HG03354 (cell line): Measurements from ENCODE around the gene ASCC3.

Experiments used
- ATAC-seq: cut with Tn5 transposase; IDR thresholded peaks from one replicate; pipeline ENCODE4 v1.9.1; 2021; ENCODE audit warnings: mild to moderate bottlenecking; ENCODE audit not compliant: unreplicated experiment, poor library complexity, severe bottlenecking

Gene ASCC3

GRCh38 chr6:100479179-100480035 is 401.7 kb downstream of the ASCC3 start:
- peak; percentile 68 for ATAC-seq

- peak; percentile 63 for ATAC-seq
These were observed 405.4 kb downstream of the ASCC3 start for GRCh38 chr6:100475554-100476320.

DNA sequence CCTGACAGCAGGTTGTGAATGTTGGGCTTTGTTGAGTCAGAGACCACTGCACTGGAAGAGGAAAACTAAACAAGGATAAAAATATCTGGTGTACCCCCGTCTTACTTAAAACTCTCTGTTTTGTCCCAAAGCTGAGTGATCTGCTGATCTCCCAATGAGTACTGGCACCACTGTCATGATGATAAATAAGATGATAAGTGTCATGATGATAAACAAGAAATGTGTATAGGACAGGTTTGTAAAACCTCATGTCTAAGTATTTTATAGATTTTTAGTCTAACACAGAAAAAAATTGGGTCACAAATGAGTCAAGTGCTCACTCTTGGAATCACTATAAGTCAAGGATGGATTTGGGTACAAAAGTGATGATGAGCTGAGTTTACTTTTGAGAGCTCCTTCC is 407.9 kb downstream of the ASCC3 start:
- ATAC-seq = no peak

- peak; percentile 94 for ATAC-seq
These were observed 408.5 kb downstream of the ASCC3 start for GRCh38 chr6:100472674-100473073.

GRCh38 chr6:100470422-100471120 is 410.6 kb downstream of the ASCC3 start:
- no peak for ATAC-seq

- no peak for ATAC-seq
These were observed 411.8 kb downstream of the ASCC3 start for GRCh38 chr6:100469101-100469859.

DNA sequence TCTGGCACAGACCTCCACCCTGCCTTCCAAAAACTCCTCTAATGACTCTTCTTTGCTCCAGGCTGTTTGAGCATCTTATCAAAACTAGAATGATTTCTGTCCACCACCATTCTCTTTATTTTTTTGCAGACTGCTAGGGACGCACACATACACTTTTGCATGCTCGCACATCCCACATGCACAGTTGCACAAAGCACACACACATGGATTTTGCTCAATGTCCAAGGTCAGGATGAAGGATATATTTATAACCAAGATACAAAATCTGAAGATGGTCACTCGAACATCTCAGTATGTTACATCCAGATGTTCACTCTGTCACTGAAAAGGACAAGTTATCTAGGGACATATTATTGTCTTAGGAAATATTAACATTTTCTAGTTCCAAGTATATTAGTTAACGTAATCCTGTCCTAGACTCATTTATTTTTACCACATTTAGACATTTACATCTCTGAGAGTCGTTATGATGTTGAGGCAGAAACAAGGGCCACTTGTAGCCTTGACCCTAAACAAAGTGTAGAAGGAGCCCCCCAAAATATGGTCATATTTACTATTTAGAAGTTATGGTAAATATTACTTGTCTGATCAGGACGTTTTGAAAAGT is 413.0 kb downstream of the ASCC3 start:
- no peak for ATAC-seq

DNA sequence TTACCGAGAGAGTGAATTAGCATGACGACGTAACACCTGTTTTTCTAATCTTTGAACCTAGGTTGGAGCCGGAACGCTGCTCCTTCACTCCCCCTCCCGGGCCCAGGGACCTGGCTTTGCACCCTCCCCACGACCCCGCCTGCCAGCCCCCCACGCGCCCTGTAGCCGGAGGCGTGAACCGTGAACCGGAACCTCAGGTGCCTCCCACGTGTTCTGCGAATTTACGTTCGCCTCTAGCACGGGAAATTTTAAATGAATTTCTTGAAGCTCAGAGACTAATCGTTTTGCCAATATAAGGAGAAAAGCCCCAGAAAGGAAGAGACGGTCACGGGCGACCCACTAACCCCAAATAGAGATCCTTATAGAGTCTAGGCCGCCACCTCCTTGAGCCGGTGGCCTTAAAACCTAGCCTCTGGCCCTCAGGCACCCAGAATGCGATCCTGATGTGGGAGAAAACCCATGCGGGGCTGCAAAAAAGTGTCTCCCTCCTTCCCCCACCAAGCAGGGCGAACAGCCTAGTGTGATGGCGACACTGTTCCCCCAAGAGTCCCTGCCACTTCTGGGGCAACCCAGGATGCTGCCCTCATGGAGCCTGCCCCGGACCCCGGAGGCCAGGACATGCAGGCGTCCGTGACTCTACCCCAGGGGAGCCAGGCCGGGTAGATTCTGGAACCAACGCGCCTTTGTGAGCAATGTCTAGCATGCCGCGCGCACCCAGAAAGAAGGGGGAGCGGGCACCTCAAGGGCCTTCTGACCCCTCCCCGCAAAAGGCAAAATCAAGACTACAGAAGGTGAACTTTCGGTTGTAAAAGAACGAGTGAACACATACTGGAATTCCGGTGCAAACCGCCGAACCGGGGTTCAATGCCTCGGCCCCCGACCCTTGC is 413.8 kb downstream of the ASCC3 start:
- no peak for ATAC-seq

DNA sequence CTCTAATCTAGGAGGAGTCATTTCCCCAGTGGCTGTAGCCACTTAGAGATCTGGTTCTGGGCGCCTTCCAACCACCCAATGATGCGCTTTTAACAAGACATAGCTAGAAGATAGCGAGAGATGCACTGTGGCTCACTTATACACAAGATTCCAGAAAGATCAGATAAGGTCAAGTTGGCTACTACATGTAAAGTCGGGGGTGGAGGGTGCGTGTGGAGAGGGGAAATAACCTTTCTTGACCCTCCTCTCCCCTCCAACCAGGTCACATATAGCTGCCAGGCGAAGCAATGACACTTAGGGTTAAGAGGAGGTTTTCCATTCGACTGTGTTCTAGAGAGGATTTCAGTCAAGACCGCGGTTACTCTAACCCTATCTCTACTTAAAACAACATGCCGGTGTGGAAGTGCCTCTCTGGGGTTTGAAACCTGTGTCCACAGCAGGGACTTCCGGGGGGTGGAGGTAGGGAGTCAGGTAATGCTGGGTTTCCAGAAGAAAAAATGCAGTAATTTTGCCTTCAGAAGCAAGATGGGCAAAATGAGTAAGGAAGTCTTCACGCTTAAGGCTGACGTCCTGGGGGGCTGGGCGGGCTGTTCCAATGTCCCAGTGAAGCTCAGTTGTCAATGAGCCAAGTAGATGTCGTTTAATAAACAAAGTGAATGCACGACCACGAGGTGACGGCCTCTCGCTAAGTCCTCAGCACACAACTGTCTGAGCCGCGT is 414.6 kb downstream of the ASCC3 start:
- ATAC-seq = no peak

DNA sequence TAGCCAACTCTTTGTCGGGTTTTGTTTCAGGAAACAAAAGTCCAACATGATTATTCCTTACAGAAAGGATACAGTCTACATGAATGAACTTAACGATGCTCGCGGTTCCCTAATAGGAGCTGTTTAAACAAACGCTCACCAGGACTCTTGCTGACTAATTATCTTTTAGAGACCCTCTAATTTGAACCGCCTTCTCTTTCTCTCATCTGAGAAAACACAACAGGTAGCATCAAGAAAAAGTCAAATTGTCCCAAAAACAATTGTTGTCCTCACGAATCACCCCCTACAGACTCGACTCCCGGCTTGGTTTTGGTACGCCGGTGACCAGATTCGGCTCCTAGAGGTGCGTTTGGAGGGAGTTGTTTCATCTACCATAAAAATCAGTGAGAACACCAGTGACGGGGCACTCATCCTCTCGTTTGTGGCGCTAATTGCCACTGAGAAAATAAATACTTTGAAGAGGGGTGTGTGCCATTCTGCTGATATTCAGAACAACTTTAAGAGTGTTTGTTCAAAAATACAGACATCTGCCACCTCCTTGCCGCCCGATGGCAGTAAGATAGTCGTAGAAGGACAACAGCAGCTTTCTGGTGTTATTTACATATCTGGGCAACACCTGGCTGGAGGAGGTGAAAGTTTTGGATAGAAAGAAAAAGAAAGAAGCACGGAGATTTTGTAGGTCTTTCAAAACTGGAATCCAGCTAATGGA is 415.3 kb downstream of the ASCC3 start:
- ATAC-seq = no peak

- peak; percentile 63 for ATAC-seq
These were observed 416.0 kb downstream of the ASCC3 start, which contains the start of gene SIM1 for GRCh38 chr6:100464903-100465700. TSS of gene SIM1 (minus strand) at chr6:100464921. CDS start at chr6:100463468, 1,453 bp downstream.

DNA sequence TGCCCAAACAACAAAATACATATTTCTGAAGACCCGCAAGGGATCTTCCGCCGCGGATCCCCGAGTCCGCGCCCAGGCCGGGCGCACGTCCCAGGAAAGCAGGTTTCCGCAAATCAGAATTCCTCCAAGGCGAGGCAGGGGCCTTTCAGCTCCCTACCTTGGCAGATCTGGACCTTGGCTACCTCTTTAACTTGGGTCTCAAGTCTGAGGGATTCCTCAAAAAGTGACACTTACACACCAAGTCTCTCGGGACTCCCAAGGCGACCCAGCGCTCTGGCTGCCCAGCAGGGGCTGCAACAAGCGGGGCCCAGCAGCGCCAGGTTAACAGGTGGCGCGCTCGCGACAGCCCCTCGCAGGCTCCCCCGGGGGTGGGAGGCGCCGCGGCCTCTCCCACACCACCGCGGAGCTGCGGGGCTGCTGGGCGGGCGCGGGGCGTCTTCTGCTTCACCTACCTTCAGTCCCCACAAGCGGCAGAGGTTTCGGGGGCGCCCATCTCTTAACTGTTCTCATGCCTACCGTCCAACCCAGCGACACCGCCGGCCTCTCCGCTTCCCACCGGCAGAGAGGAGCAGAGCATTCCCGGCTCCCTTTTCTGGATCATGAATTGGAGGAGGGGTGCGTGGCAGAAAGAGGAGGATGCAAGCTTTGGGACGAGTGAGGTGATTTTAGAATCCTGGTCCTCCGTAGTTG is 416.8 kb downstream of the ASCC3 start:
- no peak for ATAC-seq

- ATAC-seq = no peak
These were observed 417.4 kb downstream of the ASCC3 start for GRCh38 chr6:100463630-100464161.

DNA sequence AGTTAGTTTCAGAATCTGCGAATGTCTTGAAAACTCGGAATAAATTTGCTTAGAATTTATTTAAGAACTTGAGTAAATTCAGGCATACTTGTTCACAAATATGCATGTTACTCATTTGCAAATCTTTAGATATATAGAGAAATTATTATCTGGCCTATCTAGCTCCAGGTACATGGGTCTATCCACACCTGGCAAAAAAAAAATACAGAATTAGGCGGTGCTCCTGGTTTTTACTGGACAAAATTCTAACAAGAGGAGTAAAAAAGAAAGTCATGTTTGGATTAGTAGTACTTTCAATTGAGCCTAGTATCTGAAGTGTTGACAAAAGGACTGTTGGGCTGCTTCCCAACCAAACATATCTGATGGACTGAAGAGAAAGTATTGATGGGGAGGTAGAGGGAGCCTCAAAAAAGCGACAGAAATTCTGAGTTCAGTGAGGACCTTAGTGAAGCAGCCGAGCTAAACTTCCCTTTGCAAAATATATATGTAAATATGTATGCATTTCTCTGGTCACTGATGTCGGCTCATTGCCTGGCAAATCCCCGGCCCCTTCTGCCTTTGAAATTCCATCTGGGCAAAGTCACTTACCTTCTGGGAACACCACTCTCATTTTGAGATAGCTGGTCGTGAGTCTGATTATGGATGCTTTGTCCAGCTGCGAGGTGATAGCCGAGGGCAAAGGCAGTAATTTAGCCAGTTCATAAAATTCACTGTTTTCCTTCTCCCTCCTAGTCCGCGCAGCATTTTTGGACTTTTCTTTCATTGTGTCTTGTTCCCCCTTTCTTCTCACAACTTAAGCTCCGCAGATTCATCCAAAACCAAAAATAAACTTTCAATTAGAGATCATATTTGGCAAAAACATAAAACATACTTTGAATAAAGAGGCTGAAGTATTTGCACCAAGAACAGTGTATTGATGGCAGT is 418.2 kb downstream of the ASCC3 start:
- ATAC-seq = no peak
